Testis (tissue), 2 donors: ENCODE data around the gene CKAP4.

Experiments
- POLR2A ChIP-seq: fragments of 450-650 bp; IDR thresholded peaks from one replicate; pipeline ENCODE4 v1.6.1; 2017; ENCODE audit warnings: antibody characterized with exemption, mild to moderate bottlenecking, moderate library complexity
- TF ChIP-seq, protein P1 (sequence below), 3 experiments: fragments of 450-650 bp in 2 of 3; fragments of 200-600 bp in 1 of 3; sonication (generic) in 1 of 3; IDR thresholded peaks; one replicate each; pipeline ENCODE4 v1.5.1; 2016 to 2019; ENCODE audit warnings: antibody characterized with exemption in 3 of 3, mild to moderate bottlenecking in 2 of 3, moderate library complexity in 1 of 3

- TF ChIP-seq, protein P1, sequence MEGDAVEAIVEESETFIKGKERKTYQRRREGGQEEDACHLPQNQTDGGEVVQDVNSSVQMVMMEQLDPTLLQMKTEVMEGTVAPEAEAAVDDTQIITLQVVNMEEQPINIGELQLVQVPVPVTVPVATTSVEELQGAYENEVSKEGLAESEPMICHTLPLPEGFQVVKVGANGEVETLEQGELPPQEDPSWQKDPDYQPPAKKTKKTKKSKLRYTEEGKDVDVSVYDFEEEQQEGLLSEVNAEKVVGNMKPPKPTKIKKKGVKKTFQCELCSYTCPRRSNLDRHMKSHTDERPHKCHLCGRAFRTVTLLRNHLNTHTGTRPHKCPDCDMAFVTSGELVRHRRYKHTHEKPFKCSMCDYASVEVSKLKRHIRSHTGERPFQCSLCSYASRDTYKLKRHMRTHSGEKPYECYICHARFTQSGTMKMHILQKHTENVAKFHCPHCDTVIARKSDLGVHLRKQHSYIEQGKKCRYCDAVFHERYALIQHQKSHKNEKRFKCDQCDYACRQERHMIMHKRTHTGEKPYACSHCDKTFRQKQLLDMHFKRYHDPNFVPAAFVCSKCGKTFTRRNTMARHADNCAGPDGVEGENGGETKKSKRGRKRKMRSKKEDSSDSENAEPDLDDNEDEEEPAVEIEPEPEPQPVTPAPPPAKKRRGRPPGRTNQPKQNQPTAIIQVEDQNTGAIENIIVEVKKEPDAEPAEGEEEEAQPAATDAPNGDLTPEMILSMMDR (IDR thresholded peaks at IDR 0.05), result no peak
- no peak for TF ChIP-seq POLR2A
Observed at GRCh38 chr12:106297075-106297474, 49.3 kb upstream of the CKAP4 start.
